Measurements from ENCODE around the gene CHADL. TPM values are rescaled to one million over a fixed set of nuclear protein-coding genes. Genes with fewer than 3 reads are reported as not detected.

CHADL gene
- polyA plus RNA-seq, 1 experiment = 0.70 TPM

- DNase-seq (ENCODE audit: low read depth) = peak; percentile 93
- POLR2A ChIA-PET = no interaction called here
- 0 out of 2 replicates have a peak, but pooled peaks have one; percentile 31 for TF ChIP-seq CTCF (IDR thresholded peaks at IDR 0.05; ENCODE audit: insufficient read depth, low read depth, low read length)
- peak within 1 kb of the TSS; percentile 89 for H3K4me3 ChIP-seq (ENCODE audit: low read depth, low read length)
- H3K27me3 ChIP-seq (ENCODE audit: control insufficient read depth, insufficient read depth, low read length) = no peaks in the 10 kb centered on the region
- CTCF ChIA-PET = interaction anchor here (1.0 to 1.1 kb wide), 2 partner anchors 15 to 69 kb away, joined by 3 to 4 read pairs; partner anchors contain the start of gene ZC3H7B
- H3K36me3 ChIP-seq (ENCODE audit: control insufficient read depth, insufficient read depth, low read length) = peaks cover 7% of the 10 kb centered on the region
Measured at GRCh38 chr22:41285820-41286638, 45.3 kb upstream of the CHADL start, which contains the start of gene RANGAP1. Gene RANGAP1, minus strand, starts transcription at chr22:41286187. Its CDS starts 5,143 bp downstream, at chr22:41281044.

GRCh38 chr22:41285441-41285819 lies 44.7 kb upstream of the CHADL start:
- H3K4me3 ChIP-seq (ENCODE audit: low read depth, low read length) = peak overlapping the region; percentile 89
- peaks cover 11% of the 10 kb centered on the region for H3K36me3 ChIP-seq (ENCODE audit: control insufficient read depth, insufficient read depth, low read length)
- H3K27me3 ChIP-seq (ENCODE audit: control insufficient read depth, insufficient read depth, low read length) = no peaks in the 10 kb centered on the region
- POLR2A ChIA-PET = no interaction called here
- TF ChIP-seq CTCF (IDR thresholded peaks at IDR 0.05; ENCODE audit: insufficient read depth, low read depth, low read length) = no peak
- CTCF ChIA-PET = interaction anchor here (1.0 kb wide), 1 partner anchor 16 kb away, joined by 4 read pairs; the partner anchor contains the start of gene ZC3H7B
- DNase-seq (ENCODE audit: low read depth) = no peak

- ChIA-PET CTCF (no interaction called here), POLR2A (no interaction called here)
- no peak for TF ChIP-seq CTCF (IDR thresholded peaks at IDR 0.05; ENCODE audit: insufficient read depth, low read depth, low read length)
- Histone ChIP-seq H3K4me3 (ENCODE audit: low read depth, low read length) (no peak overlapping the region), H3K27me3 (ENCODE audit: control insufficient read depth, insufficient read depth, low read length) (no peaks in the 10 kb centered on the region), H3K36me3 (ENCODE audit: control insufficient read depth, insufficient read depth, low read length) (peaks cover 15% of the 10 kb centered on the region)
- no peak for DNase-seq (ENCODE audit: low read depth)
Measured at GRCh38 chr22:41284465-41284864, 43.7 kb upstream of the CHADL start.

- TF ChIP-seq CTCF (IDR thresholded peaks at IDR 0.05; ENCODE audit: insufficient read depth, low read depth, low read length) = no peak
- ChIA-PET POLR2A (interaction anchor here (0.6 kb wide), 1 partner anchor 309 kb away, joined by 9 read pairs; the partner anchor contains the start of gene PMM1), CTCF (interaction anchor here (0.6 kb wide), 1 partner anchor 39 kb away, joined by 3 read pairs; no protein-coding TSS in a partner anchor)
- peaks cover 16% of the 10 kb centered on the region for H3K36me3 ChIP-seq (ENCODE audit: control insufficient read depth, insufficient read depth, low read length)
- DNase-seq (ENCODE audit: low read depth) = no peak
- H3K4me3 ChIP-seq (ENCODE audit: low read depth, low read length) = no peak overlapping the region
- no peaks in the 10 kb centered on the region for H3K27me3 ChIP-seq (ENCODE audit: control insufficient read depth, insufficient read depth, low read length)
Measured at GRCh38 chr22:41280854-41281253, 40.1 kb upstream of the CHADL start.

- no peak overlapping the region for H3K4me3 ChIP-seq (ENCODE audit: low read depth, low read length)
- TF ChIP-seq CTCF (IDR thresholded peaks at IDR 0.05; ENCODE audit: insufficient read depth, low read depth, low read length) = no peak
- no peaks in the 10 kb centered on the region for H3K27me3 ChIP-seq (ENCODE audit: control insufficient read depth, insufficient read depth, low read length)
- peaks cover 16% of the 10 kb centered on the region for H3K36me3 ChIP-seq (ENCODE audit: control insufficient read depth, insufficient read depth, low read length)
- POLR2A ChIA-PET = no interaction called here
- CTCF ChIA-PET = interaction anchor here (0.6 kb wide), 1 partner anchor 40 kb away, joined by 3 read pairs; no protein-coding TSS in a partner anchor
- no peak for DNase-seq (ENCODE audit: low read depth)
Measured at GRCh38 chr22:41280065-41280464, 39.3 kb upstream of the CHADL start.
